ENCODE results near the gene DIDO1. TPM values are rescaled to one million over a fixed set of nuclear protein-coding genes. Genes with fewer than 3 reads are reported as not detected.

DIDO1 gene
- total and polyA plus RNA-seq, 12 donors, result 16.0 to 44.6 (median 37.0) TPM

DNA sequence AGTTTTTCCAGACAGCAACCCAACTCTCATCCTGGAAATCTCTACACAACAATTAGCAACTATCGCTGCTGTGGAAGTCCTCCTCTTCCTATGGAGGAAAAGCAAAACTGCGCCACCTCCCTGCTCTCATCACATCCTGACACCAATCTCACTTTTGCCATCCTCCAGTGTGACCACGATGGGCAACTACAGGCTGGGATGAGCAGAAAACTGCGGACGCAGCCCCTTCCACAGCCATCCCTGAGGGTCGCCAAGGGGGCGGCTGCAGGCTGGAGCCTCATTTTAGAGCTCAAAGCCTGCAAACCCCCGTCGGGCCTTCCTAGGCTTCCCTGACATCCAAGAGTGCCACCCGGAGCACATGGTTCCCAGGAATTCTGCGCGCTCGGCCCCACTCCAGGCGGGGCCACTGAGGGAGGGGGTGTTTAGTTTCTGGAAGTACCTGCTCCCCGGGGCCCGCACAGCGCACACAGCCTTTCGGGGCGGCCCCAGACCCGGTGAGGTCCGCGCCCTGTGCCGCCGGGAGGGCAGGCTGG lies 65.8 kb downstream of the DIDO1 start:
- intact Hi-C loops (cut with DNase I), result no loop called here
- peaks cover 7 to 23% (median 16%) of the 10 kb centered on the region in 9 donors for H3K4me1 ChIP-seq
- TF ChIP-seq, protein P1, sequence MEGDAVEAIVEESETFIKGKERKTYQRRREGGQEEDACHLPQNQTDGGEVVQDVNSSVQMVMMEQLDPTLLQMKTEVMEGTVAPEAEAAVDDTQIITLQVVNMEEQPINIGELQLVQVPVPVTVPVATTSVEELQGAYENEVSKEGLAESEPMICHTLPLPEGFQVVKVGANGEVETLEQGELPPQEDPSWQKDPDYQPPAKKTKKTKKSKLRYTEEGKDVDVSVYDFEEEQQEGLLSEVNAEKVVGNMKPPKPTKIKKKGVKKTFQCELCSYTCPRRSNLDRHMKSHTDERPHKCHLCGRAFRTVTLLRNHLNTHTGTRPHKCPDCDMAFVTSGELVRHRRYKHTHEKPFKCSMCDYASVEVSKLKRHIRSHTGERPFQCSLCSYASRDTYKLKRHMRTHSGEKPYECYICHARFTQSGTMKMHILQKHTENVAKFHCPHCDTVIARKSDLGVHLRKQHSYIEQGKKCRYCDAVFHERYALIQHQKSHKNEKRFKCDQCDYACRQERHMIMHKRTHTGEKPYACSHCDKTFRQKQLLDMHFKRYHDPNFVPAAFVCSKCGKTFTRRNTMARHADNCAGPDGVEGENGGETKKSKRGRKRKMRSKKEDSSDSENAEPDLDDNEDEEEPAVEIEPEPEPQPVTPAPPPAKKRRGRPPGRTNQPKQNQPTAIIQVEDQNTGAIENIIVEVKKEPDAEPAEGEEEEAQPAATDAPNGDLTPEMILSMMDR (IDR thresholded peaks at IDR 0.05), result no peak
- H3K27ac ChIP-seq, result no peak overlapping the region
- 15% methylated on average over 22 to 24 of the region's 24 CpGs for WGBS, 2 donors
- H3K9me3 ChIP-seq, result no peaks in the 10 kb centered on the region
- H3K36me3 ChIP-seq, result peaks cover 0 to 24% (median 7%) of the 10 kb centered on the region in 9 donors
- no peak for DNase-seq
- no peak for ATAC-seq
- H3K4me3 ChIP-seq, result peak overlapping the region in 9 of 10 donors; percentile 27 to 55 (median 46)
- H3K27me3 ChIP-seq, result peaks cover 0 to 8% (median 0%) of the 10 kb centered on the region in 7 donors

DNA sequence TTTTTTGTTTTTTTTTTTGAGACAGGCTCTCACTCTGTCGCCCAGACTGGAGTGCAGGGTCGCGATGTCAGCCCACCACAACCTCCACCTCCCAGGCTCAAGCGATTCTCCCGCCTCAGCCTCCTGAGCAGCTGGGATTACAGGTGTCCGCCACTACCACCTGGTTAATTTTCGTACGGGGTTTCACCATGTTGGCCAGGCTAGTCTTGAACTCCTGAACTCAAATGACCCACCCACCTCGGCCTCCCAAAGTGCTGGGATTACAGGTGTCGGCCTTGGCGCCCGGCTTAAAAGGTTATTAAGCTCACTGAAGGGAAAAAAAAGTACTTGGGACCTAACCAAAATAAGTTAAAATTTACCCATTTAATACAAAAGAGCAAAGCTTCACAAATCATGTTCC lies 66.6 kb downstream of the DIDO1 start:
- WGBS, 2 donors, result 93 to 95% methylated on average over 12 of the region's 12 CpGs
- TF ChIP-seq, protein P1 (IDR thresholded peaks at IDR 0.05), result no peak
- no peak overlapping the region for H3K27ac ChIP-seq
- H3K4me3 ChIP-seq, result peak overlapping the region in 1 of 10 donors; percentile 50
- ATAC-seq (no peak), DNase-seq (no peak)
- no peaks in the 10 kb centered on the region for H3K9me3 ChIP-seq
- H3K36me3 ChIP-seq, result peaks cover 0 to 30% (median 7%) of the 10 kb centered on the region in 9 donors
- H3K27me3 ChIP-seq, result peaks cover 0 to 8% (median 0%) of the 10 kb centered on the region in 7 donors
- peaks cover 7 to 23% (median 16%) of the 10 kb centered on the region in 9 donors for H3K4me1 ChIP-seq
- intact Hi-C loops (cut with DNase I), result no loop called here

DNA sequence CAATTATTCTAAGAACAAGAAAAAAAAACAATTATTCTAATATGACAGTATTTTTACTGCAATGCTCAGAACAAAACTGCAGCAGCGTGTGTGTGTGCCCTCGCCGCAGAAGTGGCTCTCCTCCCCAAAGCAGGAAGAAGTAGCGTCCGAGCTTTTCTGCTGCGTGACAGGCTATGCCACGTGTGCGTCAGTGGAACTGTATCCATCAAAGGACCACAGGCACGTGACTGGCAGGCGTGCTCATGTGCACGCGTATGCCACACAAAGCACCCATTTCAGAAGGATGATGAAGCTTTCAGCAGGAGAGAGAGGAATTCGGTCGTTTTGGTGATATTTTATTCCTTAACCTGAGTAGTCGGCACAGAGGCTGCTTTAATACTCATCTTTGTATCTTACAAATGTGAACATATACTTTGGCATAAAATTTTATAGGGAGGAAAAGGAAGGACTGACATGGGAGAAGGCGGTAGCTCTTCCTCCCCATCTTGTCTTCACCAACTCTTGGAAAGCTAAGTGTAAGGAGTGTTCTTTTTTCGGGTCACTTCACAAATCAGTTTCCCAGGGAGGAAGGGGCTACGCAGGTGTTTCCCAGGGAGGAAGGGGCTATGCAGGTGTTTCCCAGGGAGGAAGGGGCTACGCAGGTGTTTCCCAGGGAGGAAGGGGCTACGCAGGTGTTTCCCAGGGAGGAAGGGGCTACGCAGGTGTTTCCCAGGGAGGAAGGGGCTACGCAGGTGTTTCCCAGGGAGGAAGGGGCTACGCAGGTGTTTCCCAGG lies 68.1 kb downstream of the DIDO1 start:
- Histone ChIP-seq H3K27me3 (peaks cover 0 to 8% (median 0%) of the 10 kb centered on the region in 7 donors), H3K27ac (no peak overlapping the region), H3K4me3 (no peak overlapping the region), H3K4me1 (peaks cover 7 to 23% (median 16%) of the 10 kb centered on the region in 9 donors), H3K36me3 (peaks cover 0 to 44% (median 13%) of the 10 kb centered on the region in 9 donors), H3K9me3 (no peaks in the 10 kb centered on the region)
- intact Hi-C loops (cut with DNase I), result no loop called here
- WGBS, 2 donors, result 90 to 93% methylated on average over 19 of the region's 23 CpGs
- ATAC-seq (no peak), DNase-seq (no peak)
- TF ChIP-seq, protein P1 (IDR thresholded peaks at IDR 0.05), result no peak

DNA sequence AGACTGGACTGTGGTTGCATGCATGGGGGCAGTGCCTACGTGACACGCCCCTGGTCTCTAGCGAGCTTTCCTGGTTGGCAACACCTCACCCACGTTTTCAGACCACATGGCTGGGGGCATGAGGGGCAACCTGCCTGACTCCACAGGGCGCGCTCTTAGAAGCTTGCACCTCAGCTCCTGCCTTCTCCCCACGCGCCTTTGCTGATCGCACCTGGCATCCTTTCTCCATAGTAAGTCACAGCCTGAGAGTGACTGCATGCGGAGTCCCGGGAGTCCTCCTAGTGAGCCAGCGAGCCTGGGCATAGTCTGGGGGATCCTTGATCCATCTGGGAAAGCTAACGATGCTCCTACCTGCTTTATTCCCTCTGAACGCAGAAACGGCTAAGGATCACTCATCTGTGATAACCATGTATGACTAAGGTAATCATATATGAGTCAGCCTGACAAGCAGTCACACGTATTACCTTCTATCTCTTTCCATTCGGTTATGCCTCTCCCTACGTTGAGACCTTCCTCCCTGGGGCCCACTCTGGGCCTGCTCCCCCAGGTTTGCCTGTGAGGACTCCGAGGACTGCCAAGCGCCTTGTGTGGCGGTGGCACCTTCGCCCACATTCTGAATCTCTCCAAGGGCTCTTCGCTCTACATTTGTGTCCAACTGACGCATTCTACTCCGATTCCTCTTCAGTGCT lies 69.2 kb downstream of the DIDO1 start:
- Histone ChIP-seq H3K27ac (no peak overlapping the region), H3K9me3 (no peaks in the 10 kb centered on the region), H3K4me3 (no peak overlapping the region), H3K36me3 (peaks cover 0 to 53% (median 13%) of the 10 kb centered on the region in 9 donors), H3K27me3 (peaks cover 0 to 8% (median 0%) of the 10 kb centered on the region in 7 donors), H3K4me1 (peaks cover 7 to 21% (median 12%) of the 10 kb centered on the region in 9 donors)
- WGBS, 2 donors, result 95 to 96% methylated on average over 25 of the region's 25 CpGs
- TF ChIP-seq, protein P1 (IDR thresholded peaks at IDR 0.05), result no peak
- no peak for DNase-seq
- intact Hi-C loops (cut with DNase I), result no loop called here
- no peak for ATAC-seq
